ENCODE results near the gene CCDC32. TPM values are rescaled to one million over a fixed set of nuclear protein-coding genes. Genes with fewer than 3 reads are reported as not detected.
A peak's percentile ranks its signal among the peaks of the same experiment; 100 is the strongest.

The CCDC32 gene
- total and polyA plus RNA-seq, 2 of the 8 experiments (the other 6 are each of a cell fraction or from before 2014, with no cell fraction given), result 8.9 to 12.1 TPM

DNA sequence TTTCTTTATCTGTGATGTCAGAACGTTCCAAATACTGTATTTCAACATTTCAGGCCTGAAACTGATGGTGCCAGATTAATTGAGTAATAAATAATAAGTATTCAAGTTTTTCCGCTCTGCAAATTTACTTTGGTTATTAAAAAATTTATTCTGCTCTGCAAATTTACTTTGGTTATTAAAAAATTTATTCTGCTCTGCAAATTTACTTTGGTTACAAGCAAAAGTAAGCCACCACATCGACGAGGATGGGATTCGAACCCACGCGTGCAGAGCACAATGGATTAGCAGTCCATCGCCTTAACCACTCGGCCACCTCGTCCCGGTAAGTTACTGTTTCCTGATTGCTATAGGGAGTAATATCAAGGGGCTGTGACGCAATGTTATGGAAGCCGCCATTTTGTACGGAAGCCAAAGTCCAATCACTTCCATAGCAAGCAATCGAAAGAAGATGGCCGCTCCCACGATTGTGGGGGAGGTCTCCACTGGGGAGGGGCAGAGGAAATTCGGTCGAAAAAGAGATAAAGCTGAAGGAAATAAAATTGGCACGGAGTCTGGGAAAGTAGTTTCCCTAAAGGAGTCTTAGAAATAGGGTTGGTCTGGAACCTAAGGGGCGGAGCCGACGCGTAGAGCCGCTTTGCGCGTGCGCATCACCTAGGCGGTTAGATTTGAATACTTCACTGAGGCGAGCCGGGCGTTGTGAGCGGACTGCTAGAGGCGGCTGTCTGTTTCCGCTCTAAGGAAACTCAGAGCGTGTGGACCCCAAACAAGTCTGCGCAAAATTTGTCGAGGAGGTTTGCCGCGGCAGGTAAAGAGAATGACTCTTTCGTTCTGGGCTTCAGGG lies 29.0 kb upstream of the CCDC32 start, which contains the start of gene KNL1 (continued):
- TF ChIP-seq, protein P1, sequence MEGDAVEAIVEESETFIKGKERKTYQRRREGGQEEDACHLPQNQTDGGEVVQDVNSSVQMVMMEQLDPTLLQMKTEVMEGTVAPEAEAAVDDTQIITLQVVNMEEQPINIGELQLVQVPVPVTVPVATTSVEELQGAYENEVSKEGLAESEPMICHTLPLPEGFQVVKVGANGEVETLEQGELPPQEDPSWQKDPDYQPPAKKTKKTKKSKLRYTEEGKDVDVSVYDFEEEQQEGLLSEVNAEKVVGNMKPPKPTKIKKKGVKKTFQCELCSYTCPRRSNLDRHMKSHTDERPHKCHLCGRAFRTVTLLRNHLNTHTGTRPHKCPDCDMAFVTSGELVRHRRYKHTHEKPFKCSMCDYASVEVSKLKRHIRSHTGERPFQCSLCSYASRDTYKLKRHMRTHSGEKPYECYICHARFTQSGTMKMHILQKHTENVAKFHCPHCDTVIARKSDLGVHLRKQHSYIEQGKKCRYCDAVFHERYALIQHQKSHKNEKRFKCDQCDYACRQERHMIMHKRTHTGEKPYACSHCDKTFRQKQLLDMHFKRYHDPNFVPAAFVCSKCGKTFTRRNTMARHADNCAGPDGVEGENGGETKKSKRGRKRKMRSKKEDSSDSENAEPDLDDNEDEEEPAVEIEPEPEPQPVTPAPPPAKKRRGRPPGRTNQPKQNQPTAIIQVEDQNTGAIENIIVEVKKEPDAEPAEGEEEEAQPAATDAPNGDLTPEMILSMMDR (IDR thresholded peaks at IDR 0.05; ENCODE audit: control extremely low read depth in 1 of 3, insufficient read depth in 1 of 3, low read depth in 1 of 3, low read length in 3 of 3), result no peak
- TF ChIP-seq CHD2 (IDR thresholded peaks at IDR 0.05; ENCODE audit: low read length) (no peak), YY1 (IDR thresholded peaks at IDR 0.05; ENCODE audit: low read depth, low read length) (peak; percentile 99), TAF1 (IDR thresholded peaks at IDR 0.05; ENCODE audit: low read depth, low read length) (peak; percentile 77), POLR2AphosphoS5 (IDR thresholded peaks at IDR 0.05; ENCODE audit: low read depth, low read length) (peak; percentile 50), SRF (IDR thresholded peaks at IDR 0.05; ENCODE audit: low read depth, low read length) (no peak), ZNF274 (IDR thresholded peaks at IDR 0.05; ENCODE audit: borderline replicate concordance, extremely low read depth, low read length) (no peak), POU5F1 (IDR thresholded peaks at IDR 0.05; ENCODE audit: low read depth, low read length) (peak; percentile 63), TEAD4 (IDR thresholded peaks at IDR 0.05; ENCODE audit: low read depth, low read length) (peak; percentile 95), KDM1A (IDR thresholded peaks at IDR 0.05; ENCODE audit: borderline replicate concordance, low read length) (no peak), SUZ12 (IDR thresholded peaks at IDR 0.05; ENCODE audit: low read length) (no peak), RBBP5 (IDR thresholded peaks at IDR 0.05; ENCODE audit: borderline replicate concordance, low read depth, low read length) (peak; percentile 100), JUN (IDR thresholded peaks at IDR 0.05; ENCODE audit: low read depth, low read length) (no peak), KDM4A (IDR thresholded peaks at IDR 0.05; ENCODE audit: low read depth, low read length, severe bottlenecking) (no peak), CBX5 (IDR thresholded peaks at IDR 0.05; ENCODE audit: low read depth, low read length) (no peak), TAF7 (optimal IDR thresholded peaks at IDR 0.05; ENCODE audit: borderline replicate concordance, low read depth, low read length) (peak; percentile 77), ASH2L (IDR thresholded peaks at IDR 0.05; ENCODE audit: low read length) (peak; percentile 100)
- TF ChIP-seq, protein P2, sequence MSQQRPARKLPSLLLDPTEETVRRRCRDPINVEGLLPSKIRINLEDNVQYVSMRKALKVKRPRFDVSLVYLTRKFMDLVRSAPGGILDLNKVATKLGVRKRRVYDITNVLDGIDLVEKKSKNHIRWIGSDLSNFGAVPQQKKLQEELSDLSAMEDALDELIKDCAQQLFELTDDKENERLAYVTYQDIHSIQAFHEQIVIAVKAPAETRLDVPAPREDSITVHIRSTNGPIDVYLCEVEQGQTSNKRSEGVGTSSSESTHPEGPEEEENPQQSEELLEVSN (IDR thresholded peaks at IDR 0.05), result no peak
- TF ChIP-seq, protein P3, sequence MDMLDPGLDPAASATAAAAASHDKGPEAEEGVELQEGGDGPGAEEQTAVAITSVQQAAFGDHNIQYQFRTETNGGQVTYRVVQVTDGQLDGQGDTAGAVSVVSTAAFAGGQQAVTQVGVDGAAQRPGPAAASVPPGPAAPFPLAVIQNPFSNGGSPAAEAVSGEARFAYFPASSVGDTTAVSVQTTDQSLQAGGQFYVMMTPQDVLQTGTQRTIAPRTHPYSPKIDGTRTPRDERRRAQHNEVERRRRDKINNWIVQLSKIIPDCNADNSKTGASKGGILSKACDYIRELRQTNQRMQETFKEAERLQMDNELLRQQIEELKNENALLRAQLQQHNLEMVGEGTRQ (IDR thresholded peaks at IDR 0.05; ENCODE audit: low read length), result no peak
- TF ChIP-seq, protein P4, sequence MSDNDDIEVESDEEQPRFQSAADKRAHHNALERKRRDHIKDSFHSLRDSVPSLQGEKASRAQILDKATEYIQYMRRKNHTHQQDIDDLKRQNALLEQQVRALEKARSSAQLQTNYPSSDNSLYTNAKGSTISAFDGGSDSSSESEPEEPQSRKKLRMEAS (IDR thresholded peaks at IDR 0.05), result no peak
